ENCODE results near the gene TMEM181.
"Not testable (repeated sequence)": the region's sequence is repeated elsewhere in the genome, so short reads cannot be mapped to it uniquely, and the experiment has no call there.

TMEM181 gene
- 34.9 to 62.0 reads per million in 2 donors for total RNA-seq

DNA sequence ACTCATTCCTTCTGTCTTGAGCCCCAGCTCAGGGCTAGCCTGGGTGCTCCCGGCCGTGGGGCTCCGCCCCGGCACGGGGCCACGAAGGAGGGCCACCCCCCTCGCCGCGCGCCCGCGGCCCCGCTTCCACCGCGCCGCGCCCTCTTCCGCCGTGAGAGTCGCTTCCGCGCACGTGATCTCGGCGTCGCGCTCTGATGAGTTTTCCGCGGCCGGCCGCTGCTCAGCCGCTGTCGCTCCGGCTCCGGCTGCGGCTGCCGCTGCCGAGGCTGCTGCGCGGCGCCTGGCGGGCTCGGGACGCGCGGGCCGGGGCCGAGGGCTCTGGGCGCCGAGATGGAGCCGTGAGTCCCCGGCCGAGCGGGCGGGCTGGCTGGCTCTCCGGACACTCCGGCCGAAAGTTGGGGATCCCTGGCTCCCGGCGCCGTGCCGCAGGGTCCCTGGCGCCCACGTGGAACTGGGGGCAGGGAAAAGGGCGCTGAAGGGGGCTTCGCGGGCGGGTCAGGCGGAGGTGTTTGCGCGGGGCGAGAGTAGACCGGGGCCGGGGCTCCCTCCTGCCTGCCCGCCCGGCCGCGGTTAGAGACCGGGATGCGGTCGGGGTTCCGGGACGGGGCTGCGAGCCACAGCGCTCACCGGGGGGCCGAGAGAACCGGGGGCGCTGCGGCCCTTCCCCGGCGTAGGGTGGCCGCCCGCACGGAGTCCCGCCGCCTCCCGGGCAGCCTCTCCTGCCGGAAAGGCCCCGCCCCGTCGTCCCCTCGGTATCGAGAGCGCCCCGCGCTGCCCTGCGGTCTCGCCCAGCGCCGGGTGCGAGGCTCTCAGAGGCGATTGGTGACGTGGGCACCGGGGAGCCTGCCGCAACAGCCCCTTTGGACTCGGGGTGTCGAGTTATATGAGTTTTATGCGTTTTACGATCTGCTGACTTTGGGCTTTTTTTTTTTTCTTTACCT, at the start of gene TMEM181:
TMEM181 (plus strand) TSS at position 197 of the 941 bp plus-strand sequence; CDS start at position 331, 134 bp downstream.
- DNase-seq, result peak; percentile 74 to 95 (median 82)

GRCh38 chr6:158512809-158513208, 47.1 kb upstream of the TMEM181 start:
- no peak for DNase-seq

- DNase-seq, result peak in 2 of 5 experiments; percentile 6 to 31
Observed at GRCh38 chr6:158514176-158514575, 45.7 kb upstream of the TMEM181 start.

DNA sequence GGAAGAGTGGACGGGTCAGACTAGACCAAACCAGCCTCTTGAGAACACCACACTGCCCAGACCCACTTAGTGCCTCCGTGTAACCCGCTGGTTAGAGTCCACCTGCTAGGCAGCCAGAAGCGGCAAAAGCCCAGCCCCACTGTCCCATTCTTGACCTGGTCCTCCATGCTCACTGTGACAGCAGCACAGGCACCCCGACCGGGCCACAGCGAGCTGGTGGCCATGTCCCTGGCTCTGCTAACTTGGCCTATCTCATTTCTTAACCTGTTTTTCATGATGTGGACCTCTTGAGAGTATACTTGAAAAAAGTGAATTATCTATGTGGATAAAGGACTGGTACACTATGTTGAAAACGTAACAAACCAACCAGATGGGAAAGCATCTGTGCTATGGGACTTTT, 44.9 kb upstream of the TMEM181 start:
- no peak for DNase-seq

GRCh38 chr6:158516098-158516497, 43.8 kb upstream of the TMEM181 start:
- DNase-seq, result no peak

DNA sequence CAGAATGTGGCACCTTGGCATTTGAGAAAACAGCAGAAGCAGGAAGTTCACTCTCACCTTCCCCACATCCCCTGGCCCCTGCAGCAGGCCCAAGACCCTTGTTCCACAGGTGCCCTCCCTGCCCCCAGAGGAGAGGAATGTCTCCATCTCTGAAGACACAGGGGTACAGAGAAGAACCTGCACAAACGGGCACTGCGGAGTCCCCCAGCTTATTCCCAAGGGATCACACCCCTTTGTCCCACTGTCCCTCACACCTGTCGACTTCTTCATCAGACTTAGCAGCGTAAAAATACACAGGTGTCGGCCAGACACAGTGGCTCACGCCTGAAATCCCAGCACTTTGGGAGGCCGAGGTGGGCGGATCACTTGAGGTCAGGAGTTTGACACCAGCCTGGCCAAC, 42.9 kb upstream of the TMEM181 start:
- no peak for DNase-seq

- DNase-seq, result peak in 2 of 5 experiments; percentile 7 to 35
Observed at GRCh38 chr6:158517581-158517980, 42.3 kb upstream of the TMEM181 start.

- DNase-seq, result peak in 4 of 5 experiments; percentile 16 to 93 (median 26)
Observed at GRCh38 chr6:158518191-158519127, 41.4 kb upstream of the TMEM181 start.

- no peak for DNase-seq
Observed at GRCh38 chr6:158519300-158519699, 40.6 kb upstream of the TMEM181 start.

GRCh38 chr6:158519761-158520160, 40.1 kb upstream of the TMEM181 start:
- no peak for DNase-seq

GRCh38 chr6:158520975-158521374, 38.9 kb upstream of the TMEM181 start:
- DNase-seq, result not testable (repeated sequence)

DNA sequence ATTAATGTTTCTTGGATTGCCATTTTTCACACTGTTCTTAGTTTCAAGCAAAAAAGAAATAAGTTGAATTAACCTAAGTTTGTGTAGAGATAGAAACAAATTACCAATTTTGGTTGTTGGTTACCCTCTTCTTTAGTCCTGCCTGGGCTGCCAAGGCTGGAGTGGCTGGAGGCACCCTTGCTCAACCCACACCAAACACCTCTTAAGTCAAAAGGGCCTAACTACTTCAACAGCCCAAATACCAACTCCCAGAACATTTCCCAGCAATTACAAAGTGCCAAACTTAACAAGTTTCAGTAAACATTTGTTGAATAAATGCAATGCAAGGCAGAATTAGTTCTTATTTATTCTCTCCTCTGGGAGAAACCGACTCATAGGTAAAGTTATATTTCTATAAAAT, 38.1 kb upstream of the TMEM181 start:
- DNase-seq, result no peak

GRCh38 chr6:158522616-158523015, 37.3 kb upstream of the TMEM181 start:
- DNase-seq, result no peak

DNA sequence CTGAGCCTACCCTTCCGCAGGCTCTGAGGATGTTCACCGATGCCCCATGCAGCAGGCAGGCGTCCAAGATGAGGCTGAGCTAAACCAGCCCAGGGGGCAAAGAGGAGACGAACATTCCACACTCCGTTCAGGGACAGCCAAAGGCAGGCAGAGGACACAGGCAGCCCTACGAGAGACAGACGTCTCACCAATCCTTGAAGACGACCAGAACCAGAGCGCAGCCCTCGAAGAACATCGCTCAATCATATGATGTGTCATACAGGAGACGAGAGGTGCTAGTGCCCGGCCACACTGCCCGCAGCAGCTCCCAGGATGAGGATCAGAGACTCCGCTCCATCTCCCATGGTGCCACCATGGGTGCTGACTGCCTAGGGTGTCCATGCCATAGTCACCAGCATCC, 35.6 kb upstream of the TMEM181 start:
- no peak for DNase-seq

- DNase-seq, result not testable (repeated sequence)
Observed at GRCh38 chr6:158527858-158528257, 32.0 kb upstream of the TMEM181 start.

GRCh38 chr6:158528826-158529225, 31.1 kb upstream of the TMEM181 start:
- DNase-seq, result no peak

GRCh38 chr6:158529629-158530028, 30.3 kb upstream of the TMEM181 start:
- DNase-seq, result no peak

DNA sequence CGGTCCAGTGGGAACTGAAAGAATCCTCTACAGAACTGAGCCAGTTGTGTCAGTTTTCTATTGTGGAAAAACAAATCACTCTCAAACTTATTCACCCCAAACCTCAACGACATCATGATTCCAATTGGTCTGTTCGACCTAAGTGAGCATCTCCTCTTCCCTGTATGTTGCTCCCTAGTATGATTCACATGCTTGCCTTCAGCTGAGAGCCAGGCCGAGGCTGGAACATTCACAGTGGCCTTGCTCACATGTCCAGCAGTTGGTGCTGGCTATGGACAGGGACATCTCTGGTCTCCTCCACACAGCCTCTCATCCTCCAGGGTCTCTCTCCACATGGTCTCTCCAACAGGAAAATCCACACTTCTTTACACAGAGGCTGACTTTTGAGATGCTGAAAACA, 28.3 kb upstream of the TMEM181 start:
- DNase-seq, result no peak

GRCh38 chr6:158531970-158532369, 27.9 kb upstream of the TMEM181 start:
- DNase-seq, result no peak

DNA sequence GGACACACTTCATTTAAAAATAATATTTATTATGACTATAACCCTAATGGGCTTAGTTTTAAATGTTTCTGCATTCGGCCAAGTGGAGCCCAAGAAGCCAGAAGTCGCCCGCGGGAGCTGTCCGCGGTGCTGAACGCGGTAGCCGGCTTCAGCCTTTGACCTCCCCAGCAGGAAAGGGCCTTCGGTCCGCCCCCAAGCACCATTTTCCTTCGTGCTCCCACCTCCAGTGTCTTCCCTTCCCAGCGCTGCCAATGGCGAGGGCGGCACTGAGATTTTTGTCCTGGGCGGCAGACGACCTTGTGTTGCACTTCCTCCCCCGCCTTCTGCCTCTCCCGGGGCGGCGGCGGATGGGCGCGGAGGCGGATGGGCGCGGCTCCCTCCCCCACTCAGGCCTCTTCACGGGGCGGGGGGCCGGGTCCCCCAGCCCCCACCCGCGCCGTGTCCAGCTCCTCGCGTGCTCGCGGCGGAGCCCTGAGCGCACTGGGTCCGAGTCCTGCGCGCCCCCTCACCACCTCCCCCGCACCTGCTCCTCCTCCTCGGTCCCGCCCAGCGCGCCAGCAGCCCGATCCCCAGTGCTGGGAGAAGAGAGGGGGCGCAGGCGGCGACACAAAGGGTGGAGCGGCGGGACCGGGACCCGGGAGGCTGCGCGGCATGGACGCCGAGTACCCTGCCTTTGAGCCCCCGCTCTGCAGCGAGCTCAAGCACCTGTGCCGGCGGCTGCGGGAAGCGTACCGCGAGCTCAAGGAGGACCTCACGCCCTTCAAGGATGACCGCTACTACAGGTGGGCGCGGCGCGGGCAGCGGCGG, 23.6 kb upstream of the TMEM181 start:
- peak; percentile 49 to 67 (median 54) for DNase-seq

GRCh38 chr6:158536891-158537798, 22.7 kb upstream of the TMEM181 start:
- DNase-seq, result peak in 1 of 5 experiments; percentile 21

All from T-helper 2 cell (primary cell).